A549 (cell line): Measurements from ENCODE around the gene COX10.

Experiments used
- JUN ChIP-seq, 2 experiments: fragments of >200 bp; sonication (Bioruptor Twin); formaldehyde crosslinking; IDR thresholded peaks; 2 replicates in 1 of 2; 3 replicates in 1 of 2; pipeline ENCODE4 v1.6.1; 2016 to 2017
- KDM5A ChIP-seq: fragments of 200-600 bp; sonication (generic); IDR thresholded peaks from 2 replicates; pipeline ENCODE4 v1.6.1; 2016; ENCODE audit warnings: antibody characterized with exemption, mild to moderate bottlenecking
- MYC ChIP-seq: IDR thresholded peaks from 2 replicates; pipeline ENCODE4 v1.6.1; 2012; ENCODE audit warnings: mild to moderate bottlenecking, inconsistent platforms, low read length, improper control_type of control experiment, borderline replicate concordance
- POLR2A ChIP-seq: IDR thresholded peaks from 2 replicates; pipeline ENCODE4 v1.6.1; 2012; ENCODE audit warnings: mild to moderate bottlenecking, low read length
- SMC3 ChIP-seq: fragments of >200 bp; sonication (Bioruptor Twin); formaldehyde crosslinking; IDR thresholded peaks from 3 replicates; pipeline ENCODE4 v1.6.1; 2018; ENCODE audit warnings: inconsistent platforms
- ZFP36 ChIP-seq: fragments of 450-650 bp; IDR thresholded peaks from 2 replicates; pipeline ENCODE4 v1.6.1; 2014; ENCODE audit warnings: borderline replicate concordance; ENCODE audit not compliant: partially characterized antibody
- TF ChIP-seq, protein P1 (sequence below): fragments of >200 bp; sonication (Bioruptor Twin); formaldehyde crosslinking; IDR thresholded peaks from 3 replicates; pipeline ENCODE4 v1.5.1; 2016

DNA sequence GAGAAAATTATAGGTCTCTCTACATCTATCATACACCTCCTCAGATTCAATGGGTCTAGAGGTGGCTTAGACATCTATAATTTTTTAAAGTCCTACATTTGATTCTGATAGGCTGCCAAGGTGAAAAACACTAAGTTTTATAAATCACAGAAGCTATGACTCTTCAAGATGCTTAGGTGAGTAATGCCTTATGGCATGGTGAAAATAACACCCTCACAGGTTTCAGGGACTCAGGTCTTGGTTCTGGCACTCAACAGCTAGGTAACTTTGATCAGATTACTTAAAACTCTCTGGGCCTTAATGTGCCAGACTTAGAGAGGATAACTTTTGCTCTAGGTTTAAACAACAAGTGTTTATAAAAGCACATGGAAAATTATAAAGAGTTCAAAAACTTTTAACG lies 2.0 kb upstream of the COX10 start:
- TF ChIP-seq ZFP36 (no peak), SMC3 (no peak), MYC (no peak), POLR2A (no peak), JUN (IDR thresholded peaks at IDR 0.05) (no peak), KDM5A (no peak)
- TF ChIP-seq, protein P1, sequence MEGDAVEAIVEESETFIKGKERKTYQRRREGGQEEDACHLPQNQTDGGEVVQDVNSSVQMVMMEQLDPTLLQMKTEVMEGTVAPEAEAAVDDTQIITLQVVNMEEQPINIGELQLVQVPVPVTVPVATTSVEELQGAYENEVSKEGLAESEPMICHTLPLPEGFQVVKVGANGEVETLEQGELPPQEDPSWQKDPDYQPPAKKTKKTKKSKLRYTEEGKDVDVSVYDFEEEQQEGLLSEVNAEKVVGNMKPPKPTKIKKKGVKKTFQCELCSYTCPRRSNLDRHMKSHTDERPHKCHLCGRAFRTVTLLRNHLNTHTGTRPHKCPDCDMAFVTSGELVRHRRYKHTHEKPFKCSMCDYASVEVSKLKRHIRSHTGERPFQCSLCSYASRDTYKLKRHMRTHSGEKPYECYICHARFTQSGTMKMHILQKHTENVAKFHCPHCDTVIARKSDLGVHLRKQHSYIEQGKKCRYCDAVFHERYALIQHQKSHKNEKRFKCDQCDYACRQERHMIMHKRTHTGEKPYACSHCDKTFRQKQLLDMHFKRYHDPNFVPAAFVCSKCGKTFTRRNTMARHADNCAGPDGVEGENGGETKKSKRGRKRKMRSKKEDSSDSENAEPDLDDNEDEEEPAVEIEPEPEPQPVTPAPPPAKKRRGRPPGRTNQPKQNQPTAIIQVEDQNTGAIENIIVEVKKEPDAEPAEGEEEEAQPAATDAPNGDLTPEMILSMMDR, result no peak
